ENCODE data around the gene RBM43.
"Not testable (repeated sequence)": the region's sequence is repeated elsewhere in the genome, so short reads cannot be mapped to it uniquely, and the experiment has no call there.

The RBM43 gene

GRCh38 chr2:151297882-151298281 is 36.2 kb upstream of the RBM43 start:
- Histone ChIP-seq H3K4me1 (ENCODE audit: control extremely low read depth in 1 of 4, control insufficient read depth in 4 of 4, insufficient read depth in 4 of 4, low read length in 3 of 4) (peaks cover 3 to 14% (median 9%) of the 10 kb centered on the region in 4 experiments), H3K4me3 (ENCODE audit: control insufficient read depth in 1 of 7, extremely low read depth in 1 of 7, insufficient read depth in 4 of 7, low read depth in 2 of 7, low read length in 6 of 7) (peak overlapping the region in 2 of 7 experiments; percentile 3 to 14), H3K9me3 (ENCODE audit: control extremely low read depth in 1 of 5, control insufficient read depth in 4 of 5, insufficient read depth in 2 of 5, low read depth in 1 of 5, low read length in 4 of 5) (no peaks in the 10 kb centered on the region), H3K27me3 (replicated peaks in 2 of 5; ENCODE audit: control insufficient read depth in 4 of 5, insufficient read depth in 5 of 5, low read length in 4 of 5) (no peaks in the 10 kb centered on the region), H3K27ac (ENCODE audit: insufficient read depth in 1 of 2, low read depth in 1 of 2, low read length in 2 of 2, poor library complexity in 1 of 2, severe bottlenecking in 2 of 2) (peak overlapping the region in 1 of 2 experiments; percentile 46), H3K36me3 (ENCODE audit: control insufficient read depth in 4 of 4, insufficient read depth in 4 of 4, low read length in 3 of 4) (no peaks in the 10 kb centered on the region)
- CTCF ChIA-PET: interaction anchor here (0.6 to 1.5 kb wide), 6 partner anchors 9 to 112 kb away, joined by 3 to 5 read pairs (median 3); partner anchors contain the start of genes RBM43 and RIF1
- peak; percentile 41 to 82 (median 73) for DNase-seq
- POLR2A ChIA-PET: no interaction called here
- no CpG with 5 or more reads among the region's 1 CpG for WGBS (ENCODE audit: insufficient coverage)

DNA sequence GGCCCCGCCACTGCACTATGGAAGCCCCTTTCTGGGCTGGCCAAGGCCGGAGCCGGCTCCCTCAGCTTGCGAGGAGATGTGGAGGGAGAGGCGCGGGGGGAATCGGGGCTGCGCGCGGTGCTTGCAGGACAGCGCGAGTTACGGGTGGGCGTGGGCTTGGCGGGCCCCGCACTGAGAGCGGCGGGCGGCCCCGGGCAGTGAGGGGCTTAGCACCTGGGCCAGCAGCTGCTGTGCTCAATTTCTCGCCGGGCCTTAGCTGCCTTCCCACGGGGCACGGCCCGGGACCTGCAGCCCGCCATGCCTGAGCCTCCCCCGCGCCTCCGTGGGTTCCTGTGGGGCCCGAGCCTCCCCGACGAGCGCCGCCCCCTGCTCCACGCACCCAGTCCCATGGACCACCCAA is 34.3 kb upstream of the RBM43 start:
- H3K27me3 ChIP-seq (replicated peaks in 2 of 5; ENCODE audit: control insufficient read depth in 4 of 5, insufficient read depth in 5 of 5, low read length in 4 of 5); H3K36me3 ChIP-seq (ENCODE audit: control insufficient read depth in 4 of 4, insufficient read depth in 4 of 4, low read length in 3 of 4); DNase-seq; H3K4me3 ChIP-seq (ENCODE audit: control insufficient read depth in 1 of 7, extremely low read depth in 1 of 7, insufficient read depth in 4 of 7, low read depth in 2 of 7, low read length in 6 of 7); POLR2A ChIA-PET; H3K9me3 ChIP-seq (ENCODE audit: control extremely low read depth in 1 of 5, control insufficient read depth in 4 of 5, insufficient read depth in 2 of 5, low read depth in 1 of 5, low read length in 4 of 5); H3K27ac ChIP-seq (ENCODE audit: insufficient read depth in 1 of 2, low read depth in 1 of 2, low read length in 2 of 2, poor library complexity in 1 of 2, severe bottlenecking in 2 of 2); CTCF ChIA-PET: not testable (repeated sequence)
- WGBS (ENCODE audit: insufficient coverage): 96% methylated on average over 30 of the region's 35 CpGs
- peaks cover 3 to 20% (median 9%) of the 10 kb centered on the region in 4 experiments for H3K4me1 ChIP-seq (ENCODE audit: control extremely low read depth in 1 of 4, control insufficient read depth in 4 of 4, insufficient read depth in 4 of 4, low read length in 3 of 4)

DNA sequence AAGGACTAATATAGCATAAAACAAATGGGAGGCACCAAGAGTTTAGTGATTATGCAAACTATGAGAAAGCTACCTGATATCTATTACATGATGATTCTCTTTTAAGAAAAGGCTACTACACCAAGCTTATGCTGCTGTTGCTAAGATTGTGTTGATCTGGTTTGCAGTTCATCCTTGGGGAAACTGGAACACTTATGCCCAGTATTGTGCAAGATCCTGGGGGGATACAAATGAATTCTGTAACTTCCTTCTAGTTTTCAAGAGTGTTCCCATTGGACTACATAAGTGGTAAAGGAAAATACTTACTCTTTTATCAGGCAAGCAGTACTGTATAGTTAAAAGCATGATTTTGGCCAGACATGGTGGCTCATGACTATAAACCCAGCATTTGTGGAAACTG is 30.9 kb upstream of the RBM43 start:
- no peaks in the 10 kb centered on the region for H3K36me3 ChIP-seq (ENCODE audit: control insufficient read depth in 4 of 4, insufficient read depth in 4 of 4, low read length in 3 of 4)
- no peak overlapping the region for H3K4me3 ChIP-seq (ENCODE audit: control insufficient read depth in 1 of 7, extremely low read depth in 1 of 7, insufficient read depth in 4 of 7, low read depth in 2 of 7, low read length in 6 of 7)
- no peak overlapping the region for H3K27ac ChIP-seq (ENCODE audit: insufficient read depth in 1 of 2, low read depth in 1 of 2, low read length in 2 of 2, poor library complexity in 1 of 2, severe bottlenecking in 2 of 2)
- CTCF ChIA-PET: interaction anchor here (0.7 kb wide), 1 partner anchor 8 kb away, joined by 3 read pairs; no protein-coding TSS in a partner anchor
- no peaks in the 10 kb centered on the region for H3K9me3 ChIP-seq (ENCODE audit: control extremely low read depth in 1 of 5, control insufficient read depth in 4 of 5, insufficient read depth in 2 of 5, low read depth in 1 of 5, low read length in 4 of 5)
- POLR2A ChIA-PET: no interaction called here
- DNase-seq: no peak
- H3K4me1 ChIP-seq (ENCODE audit: control extremely low read depth in 1 of 4, control insufficient read depth in 4 of 4, insufficient read depth in 4 of 4, low read length in 3 of 4): peaks cover 12 to 33% (median 22%) of the 10 kb centered on the region in 4 experiments
- H3K27me3 ChIP-seq (replicated peaks in 2 of 5; ENCODE audit: control insufficient read depth in 4 of 5, insufficient read depth in 5 of 5, low read length in 4 of 5): no peaks in the 10 kb centered on the region

DNA sequence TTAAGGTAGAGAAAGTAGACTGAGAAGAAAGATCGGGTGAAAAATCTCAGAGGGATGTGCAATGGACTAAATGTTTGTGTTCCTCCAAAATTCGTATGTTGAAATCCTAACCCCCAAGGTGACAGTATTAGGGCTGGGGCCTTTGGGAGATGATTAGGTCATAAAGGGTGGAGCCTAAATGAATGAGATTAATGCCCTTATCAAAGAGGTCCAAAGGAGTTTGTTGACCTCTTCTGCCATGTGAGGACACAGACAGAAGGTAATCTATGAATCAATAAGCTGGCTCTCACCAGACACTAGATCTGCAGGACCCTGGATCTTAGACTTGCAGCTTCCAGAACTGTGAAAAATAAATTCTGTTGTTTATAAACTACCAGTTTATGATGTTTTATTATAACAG is 30.5 kb upstream of the RBM43 start:
- CTCF ChIA-PET: interaction anchor here (0.7 kb wide), 1 partner anchor 8 kb away, joined by 3 read pairs; no protein-coding TSS in a partner anchor
- Histone ChIP-seq H3K9me3 (ENCODE audit: control extremely low read depth in 1 of 5, control insufficient read depth in 4 of 5, insufficient read depth in 2 of 5, low read depth in 1 of 5, low read length in 4 of 5) (no peaks in the 10 kb centered on the region), H3K36me3 (ENCODE audit: control insufficient read depth in 4 of 4, insufficient read depth in 4 of 4, low read length in 3 of 4) (no peaks in the 10 kb centered on the region), H3K27me3 (replicated peaks in 2 of 5; ENCODE audit: control insufficient read depth in 4 of 5, insufficient read depth in 5 of 5, low read length in 4 of 5) (no peaks in the 10 kb centered on the region), H3K4me1 (ENCODE audit: control extremely low read depth in 1 of 4, control insufficient read depth in 4 of 4, insufficient read depth in 4 of 4, low read length in 3 of 4) (peaks cover 15 to 33% (median 23%) of the 10 kb centered on the region in 4 experiments), H3K4me3 (ENCODE audit: control insufficient read depth in 1 of 7, extremely low read depth in 1 of 7, insufficient read depth in 4 of 7, low read depth in 2 of 7, low read length in 6 of 7) (no peak overlapping the region), H3K27ac (ENCODE audit: insufficient read depth in 1 of 2, low read depth in 1 of 2, low read length in 2 of 2, poor library complexity in 1 of 2, severe bottlenecking in 2 of 2) (no peak overlapping the region)
- 100% methylated on average over 2 of the region's 2 CpGs for WGBS (ENCODE audit: insufficient coverage)
- POLR2A ChIA-PET: no interaction called here
- DNase-seq: no peak

- CTCF ChIA-PET: interaction anchor here (1.9 kb wide), 1 partner anchor 146 kb away, joined by 5 read pairs; no protein-coding TSS in a partner anchor
- Histone ChIP-seq H3K9me3 (ENCODE audit: control extremely low read depth in 1 of 5, control insufficient read depth in 4 of 5, insufficient read depth in 2 of 5, low read depth in 1 of 5, low read length in 4 of 5) (no peaks in the 10 kb centered on the region), H3K36me3 (ENCODE audit: control insufficient read depth in 4 of 4, insufficient read depth in 4 of 4, low read length in 3 of 4) (peaks cover 0 to 1% (median under 1%) of the 10 kb centered on the region in 4 experiments), H3K4me1 (ENCODE audit: control extremely low read depth in 1 of 4, control insufficient read depth in 4 of 4, insufficient read depth in 4 of 4, low read length in 3 of 4) (peaks cover 19 to 35% (median 26%) of the 10 kb centered on the region in 4 experiments), H3K27ac (ENCODE audit: insufficient read depth in 1 of 2, low read depth in 1 of 2, low read length in 2 of 2, poor library complexity in 1 of 2, severe bottlenecking in 2 of 2) (peak overlapping the region in 1 of 2 experiments; percentile 98), H3K27me3 (replicated peaks in 2 of 5; ENCODE audit: control insufficient read depth in 4 of 5, insufficient read depth in 5 of 5, low read length in 4 of 5) (no peaks in the 10 kb centered on the region), H3K4me3 (ENCODE audit: control insufficient read depth in 1 of 7, extremely low read depth in 1 of 7, insufficient read depth in 4 of 7, low read depth in 2 of 7, low read length in 6 of 7) (no peak overlapping the region)
- DNase-seq: no peak
- POLR2A ChIA-PET: no interaction called here
These were observed 29.6 kb upstream of the RBM43 start for GRCh38 chr2:151291224-151291623.

DNA sequence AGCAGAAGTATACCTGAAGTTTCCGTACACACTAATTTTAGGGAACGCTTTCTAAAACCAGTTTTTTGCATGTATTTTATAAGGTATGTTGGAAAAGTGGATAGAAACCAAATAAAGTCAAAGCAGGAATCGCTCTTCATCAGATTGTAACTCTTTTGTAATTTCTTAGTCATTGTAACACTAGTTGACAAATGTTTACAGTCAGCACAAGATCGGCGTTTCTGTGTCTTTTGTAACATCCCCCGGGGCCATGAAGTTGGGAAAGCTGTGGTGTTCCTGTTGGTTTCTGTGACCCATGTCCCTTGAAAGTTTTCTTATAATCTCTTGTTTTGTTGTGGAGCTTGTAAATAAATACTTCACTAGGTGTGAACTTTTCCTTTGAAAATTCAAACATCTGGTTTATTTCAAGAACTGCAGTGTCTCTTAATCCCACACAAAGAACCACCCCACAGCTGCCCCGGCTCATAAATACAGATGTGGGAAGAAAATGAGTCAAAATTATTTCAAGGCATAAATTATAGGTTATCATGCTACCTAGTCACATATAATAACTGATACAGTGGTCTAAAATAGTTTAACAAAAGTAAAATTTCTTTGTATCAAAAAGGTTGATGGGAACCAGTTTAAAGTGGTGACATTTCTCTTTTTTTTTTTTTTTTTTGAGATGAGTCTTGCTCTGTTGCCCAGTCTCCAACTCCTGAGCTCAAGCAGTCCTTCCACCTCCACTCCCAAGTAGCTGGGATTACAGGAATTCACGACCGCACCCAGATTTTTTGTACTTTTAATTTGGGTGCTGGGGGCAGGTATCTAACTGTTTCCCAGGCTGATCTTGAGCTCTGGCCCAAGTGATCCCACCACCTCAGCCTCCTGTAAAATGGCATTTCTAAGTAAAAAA is 28.6 kb upstream of the RBM43 start:
- DNase-seq: peak in 1 of 3 donors; percentile 71
- peak overlapping the region; percentile 96 to 98 for H3K27ac ChIP-seq (ENCODE audit: insufficient read depth in 1 of 2, low read depth in 1 of 2, low read length in 2 of 2, poor library complexity in 1 of 2, severe bottlenecking in 2 of 2)
- H3K4me1 ChIP-seq (ENCODE audit: control extremely low read depth in 1 of 4, control insufficient read depth in 4 of 4, insufficient read depth in 4 of 4, low read length in 3 of 4): peaks cover 19 to 37% (median 27%) of the 10 kb centered on the region in 4 experiments
- CTCF ChIA-PET: interaction anchor here (1.0 to 1.9 kb wide), 3 partner anchors 119 to 147 kb away, joined by 3 to 5 read pairs (median 3); partner anchors contain the start of gene RIF1
- WGBS (ENCODE audit: insufficient coverage): 50% methylated on average over 2 of the region's 9 CpGs
- POLR2A ChIA-PET: interaction anchor here (0.7 to 2.3 kb wide), 5 partner anchors 8 to 119 kb away, joined by 3 to 8 read pairs (median 5); partner anchors contain the start of genes RBM43 and RIF1
- peaks cover 2 to 4% (median 3%) of the 10 kb centered on the region in 4 experiments for H3K36me3 ChIP-seq (ENCODE audit: control insufficient read depth in 4 of 4, insufficient read depth in 4 of 4, low read length in 3 of 4)
- no peaks in the 10 kb centered on the region for H3K27me3 ChIP-seq (replicated peaks in 2 of 5; ENCODE audit: control insufficient read depth in 4 of 5, insufficient read depth in 5 of 5, low read length in 4 of 5)
- H3K9me3 ChIP-seq (ENCODE audit: control extremely low read depth in 1 of 5, control insufficient read depth in 4 of 5, insufficient read depth in 2 of 5, low read depth in 1 of 5, low read length in 4 of 5): no peaks in the 10 kb centered on the region
- H3K4me3 ChIP-seq (ENCODE audit: control insufficient read depth in 1 of 7, extremely low read depth in 1 of 7, insufficient read depth in 4 of 7, low read depth in 2 of 7, low read length in 6 of 7): peak overlapping the region in 6 of 7 experiments; percentile 66 to 94 (median 84)
